ENCODE results near the gene ESPL1.

Gene ESPL1

DNA sequence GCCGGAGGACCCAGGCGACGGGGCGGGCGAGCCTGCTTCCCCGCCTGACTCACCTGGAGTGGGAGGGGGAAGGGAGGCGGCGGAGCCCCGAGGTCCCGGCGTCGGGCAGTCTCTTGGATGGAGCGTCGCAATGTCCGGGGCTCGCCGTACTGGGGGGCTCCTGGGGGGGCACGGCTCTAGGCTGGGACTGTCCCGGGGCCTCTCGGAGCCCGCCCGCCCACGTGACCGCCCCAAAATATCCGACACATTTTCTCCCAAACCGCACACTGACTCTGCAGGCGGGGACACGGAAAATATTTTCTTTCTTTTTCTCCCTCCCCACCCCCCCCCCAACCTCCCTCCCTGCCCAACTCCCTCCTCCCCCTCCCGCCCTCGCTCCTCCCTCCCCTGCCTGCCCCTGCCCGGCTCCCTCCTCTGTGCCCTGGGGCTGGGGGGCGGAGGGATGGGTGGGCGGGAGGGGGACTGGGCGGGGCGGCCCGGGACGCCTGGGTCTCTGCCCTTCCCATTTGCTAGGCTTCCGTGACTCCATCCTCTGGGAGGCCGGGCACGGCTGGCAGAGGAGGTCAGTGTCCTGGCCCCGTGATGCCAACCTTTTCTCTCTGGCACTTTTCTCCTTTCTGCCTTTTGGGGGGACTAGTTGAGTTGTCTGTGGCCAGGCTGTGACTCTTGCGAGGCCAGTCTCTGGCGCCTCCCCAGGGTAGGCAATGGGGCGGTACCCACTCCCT is 36.0 kb upstream of the ESPL1 start, which contains the start of gene RARG:
TSS of gene RARG (minus strand) at position 289 of the 725 bp plus-strand sequence. CDS start 4,664 bp downstream, outside the sequence.
- peak; percentile 85 for DNase-seq

DNA sequence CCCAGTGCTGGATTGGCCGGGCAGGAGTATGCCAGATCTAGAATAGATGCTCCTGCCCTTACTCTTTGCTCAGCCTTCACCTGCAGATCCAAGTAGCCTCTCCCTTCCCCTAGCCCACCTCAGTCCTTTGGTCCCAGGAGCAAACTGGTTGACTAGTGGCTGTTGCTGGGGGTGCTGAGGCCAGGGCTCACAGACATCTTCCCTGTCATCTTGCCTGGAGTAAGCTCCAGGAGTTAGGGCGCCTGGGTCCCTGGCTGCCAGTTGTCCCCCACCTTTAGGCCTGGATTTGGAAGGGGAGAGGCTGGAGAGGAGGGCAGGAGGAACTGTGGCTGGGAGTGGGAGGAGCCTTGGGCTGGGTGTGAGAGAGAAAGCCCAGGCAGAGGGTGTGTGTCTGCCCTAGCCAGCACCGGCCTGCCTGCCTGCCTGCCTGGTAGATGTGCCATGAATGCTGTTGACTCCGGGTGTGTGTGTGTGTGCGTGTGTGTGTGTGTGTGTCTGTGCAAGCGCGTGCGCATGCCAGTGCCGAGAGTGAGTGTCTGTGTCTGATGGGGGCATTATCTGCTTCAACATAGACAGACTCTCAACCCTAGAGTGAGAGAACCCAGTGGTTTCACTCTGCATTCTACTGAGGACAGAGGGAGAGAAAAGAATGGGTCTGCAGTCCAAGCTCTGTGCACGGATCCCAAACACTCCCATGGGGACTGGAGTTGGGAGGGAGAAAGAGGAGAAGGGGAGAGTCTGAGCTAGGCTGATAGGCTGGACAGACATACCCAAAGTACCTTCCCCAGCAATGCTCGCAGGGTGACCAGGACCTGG is 35.2 kb upstream of the ESPL1 start:
- peak; percentile 68 for DNase-seq

DNA sequence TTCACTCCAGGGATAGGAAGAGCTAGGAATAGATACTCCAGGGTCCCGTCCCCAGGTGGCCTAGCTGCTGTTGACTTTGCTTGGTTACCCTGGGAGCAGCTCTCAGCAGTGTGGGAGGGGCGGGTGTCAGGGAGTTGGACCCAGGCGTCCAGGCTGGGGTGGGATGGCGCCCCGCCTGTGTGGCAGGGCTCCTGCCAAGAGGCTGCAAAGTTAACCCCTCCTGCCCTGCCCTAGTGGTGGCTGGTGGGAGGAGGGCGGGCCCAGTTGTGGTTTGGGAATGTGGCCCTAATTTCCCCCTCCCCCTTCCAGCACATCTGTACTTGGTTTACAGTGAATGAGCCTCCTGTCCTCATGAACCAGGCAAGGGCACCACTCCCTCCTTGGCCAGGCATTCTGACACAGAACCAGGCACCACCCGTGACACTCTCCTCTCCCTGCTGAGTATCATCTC is 34.4 kb upstream of the ESPL1 start:
- DNase-seq, result no peak

DNA sequence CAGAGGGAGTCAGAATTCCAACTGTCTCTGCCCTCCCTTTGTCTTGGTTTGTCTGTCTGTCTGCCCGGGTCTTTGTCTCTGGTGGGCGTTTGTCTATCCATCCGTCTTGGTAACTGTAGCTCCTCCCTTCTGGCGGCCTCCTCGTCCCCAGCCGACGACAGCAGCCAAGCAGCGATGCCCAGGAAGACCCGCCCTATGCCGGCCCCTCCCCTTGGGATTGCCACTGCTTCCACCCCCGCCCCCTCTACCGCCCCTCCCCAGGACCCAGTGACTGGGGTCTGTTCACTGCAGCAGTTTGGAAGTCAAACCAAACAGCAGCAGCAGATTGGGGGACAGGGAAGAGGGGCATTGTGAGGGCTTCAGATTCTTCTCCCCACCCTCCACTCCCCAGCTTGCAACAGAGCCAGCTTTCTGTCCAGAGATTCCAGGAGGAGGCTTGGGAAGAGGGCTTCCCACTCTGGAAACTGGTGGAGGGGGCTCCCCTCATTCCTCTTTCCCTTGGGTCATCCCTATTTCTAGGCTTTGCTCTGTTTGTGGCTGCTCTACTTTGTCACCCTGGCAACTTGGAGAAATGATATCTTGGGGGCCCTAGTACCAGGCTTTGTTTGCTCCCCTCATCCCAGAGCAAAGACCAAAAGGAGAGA is 33.7 kb upstream of the ESPL1 start:
- DNase-seq, result no peak

DNA sequence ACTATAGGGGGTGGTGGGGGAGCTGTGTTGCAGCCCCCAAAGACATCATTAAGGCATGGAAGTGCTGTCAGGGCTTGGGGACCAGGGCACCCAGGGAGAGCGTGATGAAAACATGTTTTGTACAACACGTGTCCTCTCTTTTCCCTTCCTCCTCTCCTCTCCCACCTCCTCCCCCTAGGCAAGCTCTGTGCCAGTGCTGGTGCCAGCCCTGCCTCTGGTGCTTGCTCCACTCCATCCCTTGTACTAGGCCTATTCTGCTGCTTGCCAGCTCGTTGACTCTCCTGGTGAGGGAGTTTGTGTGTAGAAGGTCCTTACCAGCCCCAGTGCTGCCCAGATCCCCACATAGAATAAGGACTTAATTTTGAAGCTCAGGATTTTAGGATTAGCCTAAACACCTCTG is 32.9 kb upstream of the ESPL1 start:
- no peak for DNase-seq

DNA sequence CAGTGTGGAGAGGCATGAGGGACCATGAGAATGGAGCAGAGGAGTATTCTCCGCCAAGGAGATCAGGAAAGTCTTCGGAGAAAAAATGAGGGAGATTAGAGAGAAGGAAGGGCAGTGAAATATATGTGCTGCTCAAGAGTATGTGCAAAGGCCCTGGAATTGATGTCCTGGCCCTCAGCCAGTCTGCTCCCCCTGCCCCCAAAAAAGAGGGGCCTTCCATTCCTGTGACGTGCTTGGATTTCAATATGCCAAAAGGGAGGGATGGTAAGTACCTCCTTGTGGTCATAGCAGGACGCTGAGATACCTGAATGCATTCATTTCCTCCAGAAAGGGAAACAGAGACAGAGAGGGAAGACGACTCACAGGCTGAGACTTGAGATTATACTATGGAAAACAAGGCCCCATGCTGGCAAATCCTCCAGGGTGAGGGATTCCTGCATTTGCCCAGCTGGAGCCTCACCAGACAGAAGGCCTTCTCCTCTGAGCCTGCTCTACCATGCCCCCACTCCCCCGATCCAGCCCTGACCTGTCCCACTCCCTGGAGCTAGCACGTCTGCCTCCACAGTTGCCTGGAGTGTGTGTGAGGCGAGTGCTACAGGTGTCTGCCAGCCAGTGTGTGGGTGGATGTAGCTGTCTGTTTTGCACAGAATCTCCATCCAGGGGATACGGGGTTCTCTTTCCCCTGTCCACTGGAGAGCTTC is 32.2 kb upstream of the ESPL1 start:
- DNase-seq, result no peak

DNA sequence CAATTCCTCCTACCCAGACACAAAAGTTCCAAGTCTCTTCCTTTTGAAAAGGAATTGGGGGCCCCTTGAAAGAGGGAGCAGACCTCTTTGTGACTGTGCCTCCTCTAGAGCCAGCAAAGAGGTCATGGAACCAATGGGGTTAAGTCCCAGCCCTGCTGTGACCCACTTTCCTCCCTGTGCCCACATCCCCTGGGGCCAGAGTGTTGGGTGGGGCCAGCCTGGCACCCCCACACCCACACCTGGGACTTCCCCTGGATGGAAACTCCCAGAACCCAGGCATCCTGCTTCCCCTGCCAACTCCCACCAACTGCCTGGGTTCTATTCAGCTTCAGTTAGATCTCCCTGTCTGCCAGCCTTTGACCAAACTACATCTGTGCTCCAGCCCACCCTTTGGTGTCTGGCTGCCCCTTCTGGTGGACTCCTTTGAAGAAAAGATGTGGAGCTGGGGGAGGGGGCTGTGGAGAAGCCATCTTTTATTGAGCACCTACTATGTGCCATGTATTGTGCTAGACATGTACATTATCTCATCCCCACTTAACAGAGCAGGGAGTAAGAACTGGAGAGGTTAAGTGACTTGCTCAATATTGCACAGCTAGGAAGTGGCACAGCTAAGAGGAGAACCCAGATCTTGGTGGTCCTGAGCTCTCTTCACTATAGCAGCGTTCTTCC is 31.5 kb upstream of the ESPL1 start:
- no peak for DNase-seq

DNA sequence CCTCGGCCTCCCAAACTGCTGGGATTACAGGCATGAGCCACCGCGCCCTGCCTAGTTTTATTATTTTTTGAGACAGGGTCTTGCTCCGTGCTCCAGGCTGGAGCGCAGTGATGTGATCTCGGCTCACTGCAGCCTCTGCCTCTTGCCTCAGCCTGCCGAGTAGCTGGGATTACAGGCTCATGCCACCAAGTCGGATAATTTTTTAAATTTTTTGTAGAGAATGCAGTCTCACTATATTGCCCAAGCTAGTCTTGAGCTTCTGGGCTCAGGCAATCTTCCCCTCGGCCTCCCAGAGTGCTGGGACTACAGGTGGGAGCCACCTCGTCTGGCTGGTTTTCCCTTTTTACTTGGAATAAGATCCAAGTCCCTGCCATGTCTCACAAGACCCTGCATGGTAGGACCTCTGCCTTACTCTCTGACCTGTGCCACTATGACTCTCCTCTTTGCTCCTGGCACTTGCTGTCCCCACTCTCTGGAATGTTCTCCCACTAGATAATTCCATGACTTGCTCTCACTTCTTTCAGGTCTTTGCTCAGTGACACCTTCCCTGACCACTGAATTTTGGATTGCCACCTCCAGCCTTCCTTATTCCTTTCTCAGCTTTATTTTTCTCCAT is 28.3 kb upstream of the ESPL1 start:
- DNase-seq, result no peak

DNA sequence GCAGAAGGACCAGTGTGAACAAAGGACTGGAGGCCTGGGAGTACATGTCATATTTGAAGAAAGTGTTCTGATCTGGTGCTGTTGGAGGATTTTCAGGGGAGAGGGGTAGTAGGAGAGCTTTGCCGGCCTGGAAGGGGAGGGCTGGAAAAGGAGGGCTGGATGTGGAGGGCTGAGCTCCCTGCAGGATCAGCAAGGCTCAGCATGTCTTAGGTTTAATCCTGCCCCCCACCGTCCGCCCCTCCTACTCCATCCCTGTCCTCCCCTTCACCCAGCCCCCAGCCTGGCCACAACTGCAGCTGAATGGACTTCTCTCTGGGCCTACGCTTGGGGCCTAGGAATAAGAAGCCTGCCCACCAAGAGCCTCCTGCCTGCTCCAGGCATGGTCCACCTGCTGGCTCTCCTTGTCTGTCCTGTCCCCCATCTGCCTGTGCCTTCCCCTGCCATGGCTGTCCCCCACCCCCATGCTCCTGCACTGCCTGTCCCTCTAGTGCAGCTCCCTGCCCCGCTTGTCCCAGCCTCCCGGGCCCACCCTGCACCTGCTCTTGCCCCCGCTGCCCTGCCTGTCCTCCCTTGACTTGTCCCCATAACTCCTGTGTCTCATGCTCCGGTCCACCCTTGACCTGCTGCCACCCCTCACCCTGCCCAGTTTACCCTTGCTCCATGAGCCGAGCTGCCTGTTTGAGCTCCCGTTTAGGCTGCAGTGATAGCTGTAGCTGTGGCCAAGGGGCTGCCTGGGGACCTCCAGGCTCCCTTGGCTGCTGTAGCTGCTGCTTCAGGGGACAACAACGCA is 26.3 kb upstream of the ESPL1 start:
- DNase-seq, result no peak

DNA sequence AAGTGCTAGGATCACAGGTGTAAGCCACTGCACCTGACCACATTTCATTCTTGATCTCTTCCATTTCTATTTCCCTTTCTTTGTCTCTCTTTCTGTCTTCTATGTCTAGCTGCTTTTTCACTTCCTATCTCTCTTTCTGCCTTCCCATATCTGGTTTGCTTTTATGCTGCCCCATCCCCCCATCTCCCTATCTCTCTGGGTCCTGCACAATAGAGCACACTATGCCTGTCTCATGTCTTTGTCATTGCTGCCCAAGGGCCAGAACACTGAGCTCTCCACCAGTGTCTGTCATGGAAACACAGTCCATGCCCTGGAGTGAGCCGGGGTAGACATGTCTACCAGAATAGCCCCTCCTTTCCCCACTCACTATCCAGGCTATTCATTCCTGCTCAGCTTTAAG is 23.8 kb upstream of the ESPL1 start:
- no peak for DNase-seq

DNA sequence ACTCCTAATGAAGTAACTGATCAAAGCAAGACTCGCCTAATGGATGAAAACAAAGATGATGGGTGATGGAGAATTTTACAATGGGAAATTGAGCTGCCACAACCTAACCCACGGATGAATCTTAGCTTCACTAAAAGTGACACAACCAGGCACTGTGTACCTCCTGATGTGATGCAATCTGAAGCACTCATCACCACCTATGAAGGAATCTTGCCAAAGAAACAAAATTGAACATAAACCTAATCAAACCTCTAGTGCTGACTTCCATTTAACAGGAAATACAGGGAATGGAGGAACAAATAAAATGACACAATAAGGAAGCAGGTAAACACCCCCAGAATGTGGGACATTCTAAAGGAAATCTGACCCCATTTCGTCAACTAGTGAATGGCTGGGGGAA is 22.8 kb upstream of the ESPL1 start:
- no peak for DNase-seq

DNA sequence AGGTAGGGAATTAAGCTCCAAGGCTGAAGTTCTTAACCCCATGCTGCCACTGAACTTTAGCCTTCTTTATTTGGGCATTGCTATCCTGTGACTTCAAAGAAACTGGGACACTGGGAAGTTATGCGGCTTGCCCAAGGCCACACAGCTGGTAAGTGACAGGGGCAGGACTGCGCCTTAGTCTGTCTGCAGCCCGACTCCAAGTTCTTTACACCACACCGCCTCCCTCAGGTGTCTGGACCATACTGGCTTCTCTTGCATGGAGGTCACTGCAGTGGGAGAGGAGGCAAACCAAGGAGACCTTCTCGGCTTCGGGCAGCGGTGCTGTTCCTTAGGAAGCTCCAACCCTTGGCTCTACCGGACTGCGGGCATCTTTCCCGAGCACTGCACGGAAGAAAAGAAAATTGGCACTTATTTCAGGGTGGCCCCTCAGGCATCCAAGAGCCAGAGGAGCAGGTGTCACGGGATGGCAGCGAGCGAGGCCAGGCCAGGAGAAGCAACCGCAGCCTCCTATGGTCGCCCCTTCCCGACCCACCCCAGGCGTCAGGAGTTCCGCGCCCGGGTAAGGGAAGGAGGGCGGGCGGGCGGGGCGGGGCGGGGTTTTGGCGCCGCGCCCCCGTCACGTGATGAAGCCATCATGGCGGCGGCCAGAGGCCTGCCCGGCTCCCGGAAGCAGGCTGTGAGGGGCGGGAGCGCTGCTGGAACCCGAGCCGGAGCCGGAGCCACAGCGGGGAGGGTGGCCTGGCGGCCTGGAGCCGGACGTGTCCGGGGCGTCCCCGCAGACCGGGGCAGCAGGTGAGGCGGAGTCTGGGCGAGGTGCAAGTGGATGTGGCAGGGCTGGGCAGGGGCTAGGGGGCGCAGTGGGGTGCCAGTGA is 16.4 kb upstream of the ESPL1 start:
- DNase-seq, result peak; percentile 92

DNA sequence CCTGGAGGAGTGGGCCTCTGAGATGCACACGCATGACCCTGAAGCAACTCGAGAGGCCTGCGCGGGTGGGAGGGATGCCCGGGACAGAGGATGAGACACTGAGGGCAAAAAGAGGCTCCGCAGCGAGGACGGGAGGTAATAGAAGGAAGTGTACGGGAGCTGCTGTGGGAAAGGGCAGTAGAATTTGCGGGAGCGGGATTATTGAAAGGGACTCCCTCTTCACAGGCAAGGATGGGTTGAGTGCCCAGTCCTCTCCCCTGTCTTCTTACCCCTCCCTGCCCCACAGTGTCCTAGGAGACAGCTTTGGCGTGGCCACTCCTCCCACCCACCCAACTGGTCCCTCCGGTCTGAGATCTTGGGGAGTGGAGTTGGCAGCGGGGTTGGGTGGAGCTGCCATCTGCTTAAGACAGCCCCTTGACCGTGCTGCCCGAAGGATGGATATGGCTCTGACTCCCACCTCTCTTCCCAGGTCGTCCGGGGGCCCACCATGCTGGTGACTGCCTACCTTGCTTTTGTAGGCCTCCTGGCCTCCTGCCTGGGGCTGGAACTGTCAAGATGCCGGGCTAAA is 15.7 kb upstream of the ESPL1 start:
- peak; percentile 75 for DNase-seq

DNA sequence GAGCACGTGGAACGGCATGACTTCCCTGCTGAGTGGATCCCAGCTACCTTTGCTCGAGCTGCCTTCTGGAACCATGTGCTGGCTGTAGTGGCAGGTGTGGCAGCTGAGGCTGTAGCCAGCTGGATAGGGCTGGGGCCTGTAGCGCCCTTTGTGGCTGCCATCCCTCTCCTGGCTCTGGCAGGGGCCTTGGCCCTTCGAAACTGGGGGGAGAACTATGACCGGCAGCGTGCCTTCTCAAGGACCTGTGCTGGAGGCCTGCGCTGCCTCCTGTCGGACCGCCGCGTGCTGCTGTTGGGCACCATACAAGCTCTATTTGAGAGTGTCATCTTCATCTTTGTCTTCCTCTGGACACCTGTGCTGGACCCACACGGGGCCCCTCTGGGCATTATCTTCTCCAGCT is 14.8 kb upstream of the ESPL1 start:
- DNase-seq, result no peak

DNA sequence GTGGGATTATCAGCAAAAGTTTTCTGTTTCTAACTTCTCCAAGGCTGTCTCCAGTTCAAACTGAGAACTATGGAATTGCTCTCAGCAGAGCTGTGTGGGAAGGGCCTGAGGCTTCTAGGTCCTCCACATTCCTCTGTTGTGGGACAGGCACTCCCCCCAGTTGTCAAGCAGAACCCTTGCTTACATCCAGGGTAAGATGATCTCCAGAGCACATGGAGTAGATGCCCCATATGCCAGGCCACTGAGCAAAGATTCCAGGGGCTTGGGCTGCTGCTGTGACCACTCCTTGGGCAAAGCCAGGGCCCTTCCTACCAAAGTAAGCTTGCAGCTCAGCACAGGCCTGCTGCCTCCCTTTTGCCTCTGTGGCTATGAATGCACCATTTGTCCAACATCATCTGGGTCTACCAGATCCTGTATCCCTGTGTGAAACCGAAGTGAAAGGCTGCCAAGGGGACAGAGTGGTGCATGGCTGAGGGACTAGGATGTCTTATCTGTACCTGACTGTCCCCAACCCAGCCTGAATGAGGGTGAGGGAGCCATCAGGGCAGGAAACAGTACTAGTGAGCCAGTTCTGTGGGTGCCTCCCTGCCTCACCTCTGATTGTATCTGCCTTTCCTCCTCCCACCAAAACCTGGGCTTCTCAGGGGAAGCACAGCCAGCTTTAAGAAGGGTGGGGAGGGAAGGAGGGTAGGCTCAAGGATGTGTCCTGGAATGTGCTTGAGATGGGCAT is 13.1 kb upstream of the ESPL1 start:
- no peak for DNase-seq

DNA sequence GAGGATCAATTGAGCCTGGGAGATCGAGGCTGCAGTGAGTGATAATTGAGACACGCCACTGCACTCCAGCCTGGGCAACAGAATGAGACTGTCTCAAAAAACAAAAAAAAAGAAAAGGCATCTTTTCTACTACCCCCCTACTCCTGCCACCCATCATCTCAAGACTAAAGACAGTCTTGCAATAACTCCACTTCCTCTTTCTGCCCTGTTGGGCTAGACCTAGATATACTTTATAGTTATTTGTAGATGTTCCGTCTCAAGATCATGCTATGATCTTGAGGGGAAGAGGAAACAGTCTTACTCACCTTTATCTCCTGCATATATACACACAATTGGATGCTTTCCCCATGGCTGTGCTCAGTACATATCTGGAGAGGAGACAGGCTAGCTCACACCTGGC is 12.1 kb upstream of the ESPL1 start:
- no peak for DNase-seq

DNA sequence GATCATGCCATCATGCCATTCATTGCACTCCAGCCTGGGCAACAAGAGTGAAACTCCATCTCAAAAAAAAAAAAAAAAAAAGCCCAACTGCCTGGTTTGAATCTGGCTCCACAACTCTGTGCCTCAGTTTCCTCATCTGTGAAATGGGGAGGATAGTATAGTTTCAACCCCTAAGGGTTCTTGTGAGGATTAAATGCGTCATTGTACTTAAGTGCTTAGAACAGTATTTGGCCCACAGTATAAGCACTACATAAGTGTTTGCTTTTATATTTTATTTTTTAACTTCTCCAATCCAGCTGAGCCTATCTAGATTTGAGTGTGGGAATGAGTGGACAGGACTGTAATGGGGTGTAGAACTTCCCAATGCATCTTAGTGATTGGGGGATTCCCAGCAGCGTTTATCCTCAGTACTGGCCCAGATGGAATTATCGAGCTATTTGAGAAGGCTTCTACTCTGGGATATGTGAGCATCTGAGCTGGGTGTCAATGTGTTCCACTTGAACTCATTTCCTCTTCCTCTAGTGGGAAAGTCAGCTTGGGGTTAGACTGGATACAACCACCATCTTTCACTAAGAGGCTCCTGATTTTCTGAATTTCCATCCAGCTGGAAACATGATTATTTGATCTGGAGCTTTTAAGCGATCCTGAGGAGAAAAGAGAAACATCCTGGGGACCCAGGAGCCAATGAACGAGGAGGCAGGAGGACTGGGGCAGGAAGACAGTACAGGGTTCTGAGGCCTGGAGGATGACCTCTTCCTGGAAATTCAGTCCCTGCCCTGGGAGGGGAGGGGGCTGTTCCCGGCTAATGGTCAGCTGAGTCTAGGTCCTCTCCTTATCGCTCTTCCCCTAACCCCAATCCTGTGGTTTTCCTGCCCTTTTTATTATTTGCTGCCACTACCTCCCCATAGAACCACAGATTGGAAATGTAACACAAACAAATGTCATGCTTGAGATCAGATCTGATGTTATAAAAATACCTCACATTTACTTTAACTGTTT is 9.3 kb upstream of the ESPL1 start:
- DNase-seq, result peak; percentile 64

DNA sequence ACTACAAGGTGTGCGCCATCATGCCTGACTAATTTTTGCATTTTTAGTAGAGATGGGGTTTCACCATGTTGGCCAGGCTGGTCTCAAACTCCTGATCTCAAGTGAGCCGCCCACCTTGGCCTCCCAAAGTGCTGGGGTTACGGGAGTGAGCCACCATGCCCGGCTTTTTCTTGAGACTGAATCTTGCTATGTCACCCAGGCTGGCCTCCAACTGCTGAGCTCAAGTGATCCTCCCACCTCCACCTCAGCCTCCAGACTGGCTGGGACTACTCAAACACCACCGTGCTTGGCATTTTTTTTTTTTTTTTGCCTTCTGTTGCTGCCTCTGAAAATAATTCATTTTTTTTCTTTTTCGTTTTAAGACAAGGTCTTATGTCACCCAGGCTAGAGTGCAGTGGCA is 8.2 kb upstream of the ESPL1 start:
- no peak for DNase-seq
